Kidney glomerular epithelial cell (primary cell): ENCODE measurements around the gene SLC1A1.
"Not testable (repeated sequence)": the region's sequence is repeated elsewhere in the genome, so short reads cannot be mapped to it uniquely, and the experiment has no call there.

ENCODE experiments used
- DNase-seq: peaks from one replicate; lab custom pipeline; 2025; lab: John Stamatoyannopoulos, UW

Gene SLC1A1

DNA sequence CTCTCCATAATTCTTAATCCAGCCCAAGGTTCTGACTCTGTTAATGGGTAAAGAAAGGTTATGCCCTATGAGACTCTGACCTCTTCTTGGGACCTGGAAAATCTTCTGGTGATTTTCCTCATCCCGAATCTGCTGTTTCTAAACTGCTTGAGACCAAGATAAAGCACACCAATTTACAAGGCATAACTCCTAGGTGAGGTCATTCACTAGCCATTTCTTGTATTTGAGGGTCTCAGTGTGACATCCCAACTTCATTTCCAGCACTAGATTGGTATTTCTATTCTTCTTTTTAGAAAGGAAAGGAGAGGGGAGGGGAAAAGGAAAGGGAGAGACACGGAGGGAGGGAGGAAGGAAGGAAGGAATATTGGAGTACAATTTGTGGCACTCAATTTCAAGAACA lies 51.6 kb downstream of the SLC1A1 start:
- DNase-seq = no peak

DNA sequence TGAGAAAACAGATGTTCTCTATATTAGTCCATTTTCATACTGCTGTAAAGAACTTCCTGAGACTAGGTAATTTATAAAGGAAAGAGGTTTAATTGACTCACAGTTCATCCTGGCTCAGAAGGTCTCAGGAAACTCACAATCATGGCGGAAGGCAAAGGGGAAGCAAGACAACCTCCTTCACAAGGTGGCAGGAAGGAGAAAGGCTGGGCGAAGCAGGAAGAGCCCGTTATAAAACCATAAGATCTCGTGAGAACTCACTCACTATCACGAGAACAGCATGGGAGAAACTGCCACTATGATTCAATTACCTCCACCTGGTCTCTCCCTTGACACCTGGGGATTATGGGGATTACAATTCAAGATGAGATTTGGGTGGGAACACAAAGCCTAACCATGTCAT lies 54.4 kb downstream of the SLC1A1 start:
- not testable (repeated sequence) for DNase-seq

DNA sequence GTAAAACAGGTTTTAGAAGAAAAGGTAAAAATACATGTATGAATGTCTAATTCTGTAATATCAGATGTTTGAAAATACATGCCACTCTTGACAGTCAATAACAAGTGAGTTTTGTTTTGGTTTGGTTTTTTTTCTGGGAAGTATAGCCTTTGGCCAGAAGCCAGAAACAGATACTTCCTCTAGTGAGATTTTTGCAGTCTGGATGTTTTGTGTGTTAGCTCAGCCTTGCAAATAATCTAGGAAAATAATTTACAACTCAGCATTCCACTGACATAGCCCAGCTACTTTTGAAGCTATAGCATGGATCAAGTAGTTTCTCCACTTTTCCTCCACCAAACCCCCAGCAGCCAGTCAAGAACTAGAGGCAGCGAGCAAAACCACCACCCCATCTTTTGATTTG lies 56.7 kb downstream of the SLC1A1 start:
- peak; percentile 77 for DNase-seq

DNA sequence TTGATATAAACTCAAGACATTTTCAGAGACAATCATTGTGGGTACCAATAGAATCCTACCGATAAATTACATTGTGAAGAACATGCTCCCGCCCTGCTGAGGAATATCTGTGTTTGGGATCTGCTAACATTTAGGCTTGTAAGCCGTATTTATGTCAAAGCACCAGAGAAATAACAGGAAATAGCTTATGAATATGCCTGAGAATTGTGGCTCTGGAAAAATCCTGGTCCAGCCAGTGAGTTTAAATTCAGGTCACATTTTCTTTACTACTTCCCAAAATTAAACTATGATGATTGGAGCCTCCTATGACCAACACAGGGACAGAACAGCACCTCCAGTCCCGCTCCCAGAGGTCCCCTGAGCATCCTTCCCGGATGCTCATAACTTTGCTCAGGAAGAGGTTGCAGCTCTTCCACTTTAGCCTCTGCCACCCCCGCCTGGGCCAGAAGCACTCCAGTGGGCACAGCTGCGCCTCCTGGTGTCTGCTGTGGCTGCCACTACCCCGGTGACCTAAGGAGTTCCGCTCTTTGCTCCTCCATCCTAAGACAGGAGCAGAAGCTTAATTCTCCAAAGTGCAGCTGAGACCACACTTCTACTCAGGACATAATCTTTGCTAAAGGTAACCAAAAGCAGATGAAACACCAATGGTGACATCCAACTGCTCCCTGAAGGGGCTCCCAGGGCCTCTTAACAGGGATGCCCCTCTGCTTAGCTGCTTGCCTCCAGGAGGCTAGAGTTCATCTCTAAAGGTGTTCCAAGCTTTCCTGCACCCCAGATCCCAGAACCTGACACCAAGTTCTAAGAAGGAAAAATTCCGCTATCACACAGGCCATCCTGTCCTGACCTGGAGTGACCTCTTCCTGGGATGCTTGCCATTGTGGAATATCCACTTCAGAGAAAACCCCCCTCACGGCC lies 58.8 kb downstream of the SLC1A1 start:
- DNase-seq = no peak

DNA sequence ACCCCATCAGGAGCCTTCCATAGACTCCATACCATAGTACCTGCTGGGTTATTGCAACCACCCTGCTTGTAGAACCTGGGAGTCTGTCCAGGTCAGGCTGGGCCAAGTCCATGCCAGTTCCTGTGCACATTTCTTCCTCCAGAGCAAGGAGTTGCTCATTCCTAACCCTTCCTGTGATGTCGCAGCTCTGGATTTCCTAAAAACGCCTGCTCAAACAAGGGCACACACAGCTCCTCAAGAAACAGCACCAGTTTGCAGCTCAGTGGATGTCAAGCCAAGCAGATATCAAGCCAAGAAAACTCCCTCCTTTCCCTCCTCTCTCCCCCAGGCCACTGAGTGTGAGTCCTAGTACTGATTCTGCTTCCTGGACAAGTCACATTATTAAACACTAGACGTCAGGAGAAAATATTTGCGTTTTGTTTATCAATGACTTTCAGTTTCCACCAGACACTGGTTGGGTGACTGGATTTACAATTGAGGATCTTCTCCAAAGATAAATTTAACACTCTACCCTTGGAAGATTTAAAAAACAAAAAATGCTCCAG lies 59.6 kb downstream of the SLC1A1 start:
- DNase-seq = no peak

DNA sequence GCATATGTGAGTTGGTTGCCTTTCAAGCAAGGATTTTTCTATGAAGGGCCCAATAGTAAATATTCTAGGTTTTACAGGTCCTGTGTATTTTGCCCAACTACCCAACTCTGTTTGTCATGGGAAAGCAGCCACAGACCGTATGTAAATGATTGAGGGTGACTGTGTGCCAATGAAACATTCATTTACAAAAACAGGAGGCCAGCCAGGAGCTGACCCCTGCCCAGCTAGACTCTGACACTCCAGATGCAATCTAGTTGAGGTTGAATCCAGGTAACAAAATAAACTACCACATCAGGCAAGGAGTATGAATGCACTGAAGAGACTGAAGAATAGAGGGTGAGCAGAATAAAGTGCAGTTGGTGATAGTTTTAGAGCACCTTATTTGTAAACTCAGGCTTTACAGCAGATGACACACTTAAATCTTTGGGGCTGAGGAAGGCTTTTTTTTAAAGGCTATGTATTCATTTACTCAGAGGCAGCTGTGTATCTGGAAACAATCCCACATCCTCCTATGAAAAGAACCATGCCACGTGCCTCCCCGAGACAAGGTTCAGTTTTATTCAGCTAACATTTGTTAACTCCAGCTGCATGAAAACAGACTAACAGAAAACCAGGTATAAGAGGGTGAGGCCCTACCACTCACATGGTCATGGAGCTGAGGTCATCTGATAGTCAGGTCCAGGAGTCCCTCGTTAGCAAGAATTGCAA lies 60.7 kb downstream of the SLC1A1 start:
- no peak for DNase-seq

DNA sequence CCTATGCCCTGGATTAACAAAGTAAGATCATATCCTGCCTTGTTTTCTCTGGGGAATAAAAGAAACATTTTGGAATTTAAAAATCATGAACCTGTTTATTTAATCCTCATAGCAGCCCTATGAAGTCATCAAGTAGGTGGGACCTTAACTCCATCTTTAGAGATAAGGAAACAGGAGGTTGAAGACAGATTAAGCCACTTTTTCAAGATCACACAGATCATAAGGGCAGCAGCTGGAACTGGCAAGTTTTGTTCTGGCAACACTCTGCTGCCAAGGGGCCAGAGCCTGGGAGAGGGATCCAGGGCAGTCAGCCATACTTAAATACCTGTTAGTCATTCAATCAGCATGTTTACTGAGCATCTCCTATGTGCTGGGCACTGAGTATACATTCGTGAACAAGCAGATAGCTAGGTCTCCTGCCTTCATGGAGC lies 63.7 kb downstream of the SLC1A1 start:
- peak; percentile 40 for DNase-seq

DNA sequence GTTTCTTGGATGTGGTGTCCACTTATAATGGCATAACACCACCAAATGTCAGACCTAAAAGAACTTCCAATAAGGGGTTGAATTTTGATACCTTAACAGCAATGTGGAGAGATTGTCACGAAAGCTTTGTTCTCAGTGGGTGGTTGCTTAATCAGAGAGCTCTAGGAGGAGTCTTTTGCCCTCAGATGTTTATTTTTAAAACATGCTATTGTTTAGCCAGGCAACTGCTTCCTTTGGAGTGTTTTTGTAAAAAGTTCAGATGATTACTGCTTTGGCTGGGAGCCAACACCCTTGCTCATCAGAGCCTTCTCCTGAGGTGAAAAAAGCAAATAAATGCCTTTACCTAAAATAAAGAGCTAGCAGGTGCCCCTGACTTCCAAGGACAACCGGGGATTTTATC lies 65.0 kb downstream of the SLC1A1 start:
- DNase-seq = peak; percentile 69

DNA sequence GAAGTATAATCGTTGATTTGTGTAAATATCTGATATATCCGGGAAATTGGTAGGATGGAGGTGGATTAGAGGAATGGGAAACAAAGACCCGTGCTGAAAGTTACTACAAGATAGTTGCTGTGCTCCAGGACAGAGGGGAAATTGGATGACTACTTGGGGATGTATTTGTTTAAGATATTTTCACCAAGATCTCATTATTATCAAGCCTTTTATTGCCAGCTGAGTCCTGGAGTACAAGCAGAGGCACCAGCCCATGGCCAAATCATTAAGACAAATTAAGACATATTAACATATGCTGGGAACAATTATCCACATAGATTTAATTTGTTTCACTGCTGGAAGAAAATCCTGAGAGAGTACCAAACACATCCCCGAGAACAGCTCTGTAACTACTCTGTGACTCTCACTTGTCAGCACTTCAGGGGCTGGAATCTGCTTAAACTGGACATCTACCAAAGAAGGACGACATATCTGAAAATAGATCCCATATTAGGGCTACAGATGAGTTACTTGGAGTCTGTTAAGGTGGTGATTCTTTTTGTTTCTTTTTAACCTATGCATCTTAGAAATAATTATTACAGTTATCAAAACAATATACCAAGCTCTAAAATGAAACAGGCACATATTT lies 68.2 kb downstream of the SLC1A1 start:
- no peak for DNase-seq

DNA sequence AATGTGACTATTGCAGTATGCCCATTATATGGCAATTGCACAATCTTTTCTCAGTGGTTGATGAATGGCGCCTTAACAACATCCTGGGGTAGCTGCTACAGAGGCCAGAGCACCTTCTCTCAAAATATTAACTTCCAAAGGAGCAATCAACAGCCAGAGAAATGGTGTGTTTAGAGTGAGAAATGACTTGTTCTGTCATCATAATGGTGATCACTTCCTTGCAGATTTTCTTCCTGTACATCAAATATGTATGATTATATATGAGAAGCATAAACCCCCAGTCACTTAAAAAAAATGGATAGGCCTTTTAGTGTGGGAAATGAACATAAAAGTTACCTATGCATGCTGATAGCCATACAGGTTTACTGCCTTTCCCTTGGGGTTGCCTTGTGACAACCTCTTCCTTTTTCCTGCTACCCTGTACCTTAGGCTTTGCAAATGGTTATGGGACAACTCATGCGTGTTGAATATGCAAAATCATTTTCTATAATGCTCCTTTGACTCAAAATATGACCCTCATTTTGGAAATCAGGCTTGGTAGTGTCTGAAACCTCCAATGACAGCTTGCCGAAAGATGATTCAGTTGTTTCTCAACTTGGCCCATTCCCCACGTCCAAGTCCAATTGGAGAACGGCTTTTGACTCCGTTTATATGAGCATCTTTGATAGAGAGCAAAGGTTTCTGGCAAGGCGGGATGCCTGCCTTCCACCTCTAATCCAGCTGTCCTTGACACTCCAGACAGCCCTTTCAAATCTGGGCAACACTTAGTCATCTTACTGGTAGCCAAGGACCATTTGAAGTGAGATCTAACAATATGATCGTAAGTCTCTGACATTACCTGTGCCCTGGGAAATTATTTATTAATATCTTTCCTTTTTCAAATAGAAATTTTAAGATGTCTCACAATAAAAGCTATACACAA lies 69.3 kb downstream of the SLC1A1 start:
- DNase-seq = no peak

DNA sequence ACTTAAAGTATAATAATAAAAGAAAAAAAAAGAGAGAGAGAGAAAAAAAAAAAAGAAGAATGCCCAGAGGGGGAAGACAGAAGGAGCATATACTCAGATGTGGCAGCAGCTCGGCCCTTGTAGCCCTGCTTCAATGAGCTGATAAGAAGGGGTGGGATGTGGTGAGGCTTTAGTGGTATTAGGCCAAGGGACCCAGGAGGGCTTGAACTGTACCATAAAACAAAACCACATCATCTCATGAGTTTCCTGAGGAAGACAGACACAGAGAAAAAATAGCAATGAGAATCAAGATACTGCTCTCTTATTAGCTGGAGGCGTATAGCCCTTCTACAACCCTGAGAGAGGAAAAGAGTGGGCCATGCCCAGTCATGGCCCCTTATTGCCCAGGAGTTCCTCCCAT lies 72.8 kb downstream of the SLC1A1 start:
- no peak for DNase-seq

DNA sequence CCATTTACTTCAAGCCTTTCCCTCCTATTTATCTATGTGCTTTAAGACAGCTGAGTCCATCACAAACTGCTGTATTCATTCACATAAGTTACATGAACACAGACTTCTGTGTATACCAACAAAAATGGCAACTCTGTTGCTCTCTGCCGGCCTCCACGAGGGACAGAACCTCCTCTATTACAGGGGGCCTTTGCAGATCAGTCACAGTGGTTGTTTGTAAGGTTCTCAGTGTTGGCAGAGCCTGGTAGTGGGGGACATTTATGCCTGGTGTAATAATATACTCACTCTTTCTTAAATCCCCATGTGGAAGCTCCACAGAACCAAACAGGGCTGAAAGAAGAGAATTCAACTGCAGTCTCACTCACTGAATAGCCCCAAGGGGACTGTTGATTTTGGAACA lies 76.5 kb downstream of the SLC1A1 start:
- no peak for DNase-seq

DNA sequence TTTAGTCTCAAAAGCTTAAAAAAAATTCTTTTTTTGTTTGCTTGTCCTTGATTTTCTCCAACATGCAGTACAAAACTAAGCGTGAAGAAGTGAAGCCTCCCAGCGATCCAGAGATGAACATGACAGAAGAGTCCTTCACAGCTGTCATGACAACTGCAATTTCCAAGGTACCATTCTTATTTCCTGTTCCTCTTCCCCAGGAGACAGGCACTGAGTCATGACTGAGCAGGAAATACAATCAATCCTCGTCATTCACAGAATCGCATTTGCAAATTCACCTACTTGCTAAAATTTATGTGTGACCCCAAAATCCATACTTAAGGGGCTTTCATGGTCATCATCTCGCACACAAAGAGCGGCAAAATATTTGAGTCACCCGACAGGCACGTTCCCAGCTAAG lies 77.3 kb downstream of the SLC1A1 start:
- no peak for DNase-seq

DNA sequence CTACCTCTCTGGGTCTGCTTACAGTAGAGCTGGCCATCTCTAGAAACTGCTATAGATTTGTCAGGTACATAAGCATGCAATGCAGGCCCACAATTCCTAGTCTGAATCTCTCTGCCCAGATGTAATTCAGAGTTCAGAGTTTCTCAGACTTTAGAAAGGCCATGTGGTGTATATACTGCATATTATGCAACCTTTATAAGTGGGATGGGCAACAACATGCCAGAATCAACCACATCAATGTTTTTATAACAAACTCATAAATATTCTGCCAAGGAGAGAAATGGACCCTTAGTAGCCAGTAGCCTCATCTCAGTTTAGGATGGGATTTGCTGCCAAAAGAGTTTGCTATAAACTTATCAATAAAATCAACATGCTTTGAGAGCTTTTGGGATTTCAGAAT lies 78.8 kb downstream of the SLC1A1 start:
- DNase-seq = no peak

DNA sequence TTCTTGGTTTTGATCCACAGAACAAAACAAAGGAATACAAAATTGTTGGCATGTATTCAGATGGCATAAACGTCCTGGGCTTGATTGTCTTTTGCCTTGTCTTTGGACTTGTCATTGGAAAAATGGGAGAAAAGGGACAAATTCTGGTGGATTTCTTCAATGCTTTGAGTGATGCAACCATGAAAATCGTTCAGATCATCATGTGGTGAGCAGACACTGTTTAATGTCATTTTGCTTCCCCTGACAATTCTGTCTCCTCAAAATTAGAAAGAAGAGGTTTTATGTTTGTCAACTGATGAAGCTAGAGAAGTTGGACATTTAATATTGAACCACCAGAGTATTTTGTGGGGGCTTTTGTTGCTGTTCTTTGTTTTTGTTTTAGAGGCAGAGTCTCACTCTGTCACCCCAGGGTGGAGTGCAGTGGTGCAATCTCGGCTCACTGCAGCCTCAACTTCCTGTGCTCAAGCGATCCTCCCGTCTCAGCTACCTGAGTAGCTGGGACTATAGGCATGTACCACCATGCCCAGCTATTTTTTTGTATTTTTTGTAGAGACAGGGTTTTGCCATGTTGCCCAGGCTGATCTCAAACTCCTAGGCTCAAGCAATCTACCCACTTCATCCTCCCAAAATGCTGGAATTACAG lies 82.0 kb downstream of the SLC1A1 start:
- DNase-seq = no peak

DNA sequence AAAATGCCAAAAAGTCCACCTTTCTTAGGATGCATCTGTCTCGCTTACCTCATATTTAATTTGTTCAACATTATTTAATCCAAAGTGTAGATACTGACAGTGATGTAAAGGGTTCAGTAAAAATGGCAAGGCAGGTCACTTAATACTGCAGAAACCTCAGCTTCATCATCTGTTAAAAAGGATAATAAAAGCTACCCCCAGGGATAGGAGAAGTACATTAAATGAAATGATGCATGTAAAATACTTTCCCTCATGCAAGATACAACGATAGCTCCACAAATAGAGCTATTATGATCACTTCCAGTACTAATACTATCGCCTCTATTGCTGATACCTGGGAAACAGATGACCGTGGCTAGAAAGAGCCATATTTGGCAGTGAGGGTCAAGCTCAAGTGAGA lies 82.9 kb downstream of the SLC1A1 start:
- no peak for DNase-seq

DNA sequence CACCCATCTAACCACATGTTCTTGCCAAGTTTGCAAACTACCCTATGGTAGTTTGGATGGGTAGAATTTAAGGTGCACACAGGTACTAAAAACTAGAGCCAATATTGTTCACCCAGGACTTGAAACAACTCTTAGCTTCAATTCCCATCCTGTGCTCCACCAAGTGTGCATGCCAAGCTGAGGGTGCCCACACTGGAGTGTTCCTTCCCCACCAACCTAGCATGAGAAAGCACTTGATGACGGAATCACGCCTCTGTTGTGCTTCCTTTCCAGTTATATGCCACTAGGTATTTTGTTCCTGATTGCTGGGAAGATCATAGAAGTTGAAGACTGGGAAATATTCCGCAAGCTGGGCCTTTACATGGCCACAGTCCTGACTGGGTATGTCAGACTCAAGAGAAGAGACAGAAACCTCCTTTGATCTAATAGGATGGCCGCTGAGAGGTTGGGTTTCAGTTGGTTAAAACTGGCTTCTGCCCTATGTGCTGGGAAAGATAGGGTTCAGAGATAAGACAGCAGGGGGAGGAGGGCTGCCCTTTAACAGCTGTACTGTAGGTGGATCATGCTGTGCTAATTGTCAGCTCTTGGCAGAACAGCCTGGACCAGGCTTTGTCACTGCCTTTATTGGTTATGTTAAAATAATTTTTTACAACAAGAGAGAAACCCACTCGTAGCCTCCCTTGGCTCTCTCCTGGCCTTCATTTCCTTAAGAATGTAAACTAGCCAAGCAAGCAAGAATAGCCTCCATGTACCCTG lies 83.5 kb downstream of the SLC1A1 start:
- DNase-seq = no peak

DNA sequence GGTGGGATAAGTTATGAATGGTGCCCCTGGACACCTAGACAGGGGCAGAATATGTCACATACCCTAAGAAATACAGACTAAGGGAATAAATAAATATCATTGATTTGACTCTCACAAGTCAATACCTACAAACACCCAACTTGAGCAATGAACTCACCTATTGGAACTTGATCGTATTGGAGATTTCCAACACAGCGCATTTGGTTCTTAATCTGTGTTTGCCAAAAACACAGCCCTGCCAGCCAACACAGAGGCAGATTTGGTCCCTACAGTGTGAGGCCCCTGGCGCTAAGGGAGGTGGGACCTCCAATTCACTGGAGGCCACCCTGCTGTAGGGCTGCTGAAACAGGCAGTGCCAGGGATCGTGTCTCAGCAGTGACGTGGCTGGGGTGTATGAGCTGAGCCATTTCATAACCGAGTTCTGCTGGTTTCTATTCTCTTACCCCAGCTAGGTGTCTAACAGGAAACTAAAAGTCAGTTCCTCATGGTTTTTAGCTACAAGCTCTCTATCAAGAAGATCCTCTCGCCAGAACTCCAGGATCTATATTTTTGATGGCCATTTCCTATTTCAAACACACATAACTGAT lies 84.5 kb downstream of the SLC1A1 start:
- no peak for DNase-seq

DNA sequence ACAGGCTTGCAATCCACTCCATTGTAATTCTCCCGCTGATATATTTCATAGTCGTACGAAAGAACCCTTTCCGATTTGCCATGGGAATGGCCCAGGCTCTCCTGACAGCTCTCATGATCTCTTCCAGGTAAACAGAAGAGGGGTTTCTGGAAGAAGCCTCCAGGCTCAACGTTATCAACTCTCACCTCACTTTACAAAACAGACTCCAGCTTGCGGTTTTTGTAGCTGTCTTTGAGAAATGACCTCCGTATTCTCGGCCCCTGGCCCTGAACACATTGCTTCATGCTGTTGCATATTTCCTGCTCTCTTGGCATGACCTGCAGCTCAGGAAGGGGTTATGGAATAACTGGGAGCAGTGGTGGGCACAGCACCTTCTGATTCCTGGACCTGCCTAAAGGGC lies 85.7 kb downstream of the SLC1A1 start:
- DNase-seq = no peak

DNA sequence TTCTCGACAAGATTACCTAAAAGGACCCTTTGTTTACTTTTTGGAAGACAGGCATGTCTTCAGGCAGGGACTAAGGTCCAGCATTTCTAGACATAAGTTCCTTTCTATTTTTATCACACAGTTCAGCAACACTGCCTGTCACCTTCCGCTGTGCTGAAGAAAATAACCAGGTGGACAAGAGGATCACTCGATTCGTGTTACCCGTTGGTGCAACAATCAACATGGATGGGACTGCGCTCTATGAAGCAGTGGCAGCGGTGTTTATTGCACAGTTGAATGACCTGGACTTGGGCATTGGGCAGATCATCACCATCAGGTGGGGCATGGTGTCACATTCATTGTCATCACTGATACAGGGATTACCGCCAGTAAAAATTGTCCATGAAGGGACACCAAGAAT lies 86.2 kb downstream of the SLC1A1 start:
- DNase-seq = no peak
